Stimulated activated CD8-positive, alpha-beta memory T cell treated with anti-CD3 and anti-CD28 coated beads, Interleukin-4, amount 100 ng/mL, for 24 hours (primary cell): ENCODE results near the gene ZNF541.
"Not testable (repeated sequence)": the region's sequence is repeated elsewhere in the genome, so short reads cannot be mapped to it uniquely, and the experiment has no call there.

Source experiments
- DNase-seq: peaks from one replicate; pipeline ENCODE4 v3.0.0-alpha.2; 2020; ENCODE audit warnings: low read depth

The ZNF541 gene

GRCh38 chr19:47599671-47600245 is 26.8 kb upstream of the ZNF541 start:
- DNase-seq: not testable (repeated sequence)

- no peak for DNase-seq
Observed at GRCh38 chr19:47598407-47599349, 25.7 kb upstream of the ZNF541 start.

GRCh38 chr19:47595944-47596343 is 23.0 kb upstream of the ZNF541 start:
- no peak for DNase-seq

- no peak for DNase-seq
Observed at GRCh38 chr19:47593860-47594259, 20.9 kb upstream of the ZNF541 start.

GRCh38 chr19:47589824-47590223 is 16.9 kb upstream of the ZNF541 start:
- no peak for DNase-seq

- no peak for DNase-seq
Observed at GRCh38 chr19:47587295-47587694, 14.3 kb upstream of the ZNF541 start.

- not testable (repeated sequence) for DNase-seq
Observed at GRCh38 chr19:47583161-47583560, 10.2 kb upstream of the ZNF541 start.

- no peak for DNase-seq
Observed at GRCh38 chr19:47582320-47582909, 9.5 kb upstream of the ZNF541 start.

GRCh38 chr19:47581605-47582319 is 8.8 kb upstream of the ZNF541 start:
- DNase-seq: no peak

GRCh38 chr19:47580397-47580796 is 7.4 kb upstream of the ZNF541 start:
- DNase-seq: no peak

GRCh38 chr19:47572635-47573034 is 313 bp downstream of the ZNF541 start:
- DNase-seq: no peak

GRCh38 chr19:47569331-47569730 is 3.6 kb downstream of the ZNF541 start:
- DNase-seq: no peak

- DNase-seq: no peak
Observed at GRCh38 chr19:47564081-47564480, 8.9 kb downstream of the ZNF541 start.

GRCh38 chr19:47561440-47562057 is 11.4 kb downstream of the ZNF541 start:
- DNase-seq: no peak

GRCh38 chr19:47560999-47561398 is 11.9 kb downstream of the ZNF541 start:
- no peak for DNase-seq

- no peak for DNase-seq
Observed at GRCh38 chr19:47550129-47550528, 22.8 kb downstream of the ZNF541 start.

- no peak for DNase-seq
Observed at GRCh38 chr19:47549261-47549862, 23.6 kb downstream of the ZNF541 start.

- DNase-seq: no peak
Observed at GRCh38 chr19:47547199-47547598, 25.7 kb downstream of the ZNF541 start.

GRCh38 chr19:47545061-47545948 is 27.6 kb downstream of the ZNF541 start:
- no peak for DNase-seq

GRCh38 chr19:47544476-47544875 is 28.5 kb downstream of the ZNF541 start:
- DNase-seq: no peak

GRCh38 chr19:47544075-47544474 is 28.9 kb downstream of the ZNF541 start:
- DNase-seq: no peak
